ENCODE results near the gene PHACTR3. TPM values are rescaled to one million over a fixed set of nuclear protein-coding genes. Genes with fewer than 3 reads are reported as not detected.

Gene PHACTR3
- total RNA-seq, 2 donors from 2014 or later = 0.86 to 24.2 TPM

DNA sequence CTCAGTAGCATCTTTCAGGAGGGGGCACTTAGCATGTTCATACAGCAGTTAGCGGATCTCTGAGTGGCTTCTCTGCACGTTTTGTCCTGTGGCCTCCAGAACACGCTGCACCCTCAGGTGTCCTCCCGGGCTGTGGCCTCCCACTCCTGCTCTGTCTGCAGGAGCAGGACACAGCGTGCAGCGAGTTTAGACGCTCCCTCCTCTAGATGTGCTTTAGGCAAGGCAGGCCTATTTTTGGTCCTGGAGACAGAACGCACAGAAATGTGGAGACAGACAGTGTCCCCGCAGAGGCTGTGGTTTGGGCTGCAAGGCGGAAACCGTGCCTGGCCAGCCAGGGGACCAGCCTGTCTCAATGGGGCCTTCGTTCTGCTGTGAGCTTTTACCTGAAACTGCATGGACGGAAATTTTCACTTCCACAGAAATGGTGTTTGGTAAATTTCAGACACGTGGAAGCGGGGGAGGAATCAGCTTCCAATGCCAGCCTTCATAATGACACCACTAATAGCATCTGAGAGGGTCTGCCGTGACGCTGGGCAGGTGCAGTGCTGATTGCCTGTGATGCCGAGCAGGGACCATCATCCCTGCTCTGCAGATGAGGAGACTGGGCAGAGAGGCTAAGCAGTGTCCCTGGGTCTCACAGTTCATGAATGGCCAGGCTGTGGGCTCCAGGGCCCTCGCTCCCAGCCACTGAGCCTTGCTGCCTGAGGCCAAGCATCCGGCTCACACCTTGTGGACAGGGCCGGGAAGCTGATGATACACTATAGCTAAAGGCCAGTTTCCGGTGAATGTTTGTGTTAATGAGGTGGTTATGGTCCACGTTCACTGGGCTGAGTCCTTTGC is 208.2 kb downstream of the PHACTR3 start:
- H3K9me3 ChIP-seq = no peaks in the 10 kb centered on the region
- no peaks in the 10 kb centered on the region for H3K27me3 ChIP-seq
- TF ChIP-seq, protein P1, sequence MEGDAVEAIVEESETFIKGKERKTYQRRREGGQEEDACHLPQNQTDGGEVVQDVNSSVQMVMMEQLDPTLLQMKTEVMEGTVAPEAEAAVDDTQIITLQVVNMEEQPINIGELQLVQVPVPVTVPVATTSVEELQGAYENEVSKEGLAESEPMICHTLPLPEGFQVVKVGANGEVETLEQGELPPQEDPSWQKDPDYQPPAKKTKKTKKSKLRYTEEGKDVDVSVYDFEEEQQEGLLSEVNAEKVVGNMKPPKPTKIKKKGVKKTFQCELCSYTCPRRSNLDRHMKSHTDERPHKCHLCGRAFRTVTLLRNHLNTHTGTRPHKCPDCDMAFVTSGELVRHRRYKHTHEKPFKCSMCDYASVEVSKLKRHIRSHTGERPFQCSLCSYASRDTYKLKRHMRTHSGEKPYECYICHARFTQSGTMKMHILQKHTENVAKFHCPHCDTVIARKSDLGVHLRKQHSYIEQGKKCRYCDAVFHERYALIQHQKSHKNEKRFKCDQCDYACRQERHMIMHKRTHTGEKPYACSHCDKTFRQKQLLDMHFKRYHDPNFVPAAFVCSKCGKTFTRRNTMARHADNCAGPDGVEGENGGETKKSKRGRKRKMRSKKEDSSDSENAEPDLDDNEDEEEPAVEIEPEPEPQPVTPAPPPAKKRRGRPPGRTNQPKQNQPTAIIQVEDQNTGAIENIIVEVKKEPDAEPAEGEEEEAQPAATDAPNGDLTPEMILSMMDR (IDR thresholded peaks at IDR 0.05) = no peak
- no peak overlapping the region for H3K4me3 ChIP-seq
- H3K4me1 ChIP-seq = no peaks in the 10 kb centered on the region
- no peaks in the 10 kb centered on the region for H3K36me3 ChIP-seq
- no peak overlapping the region for H3K27ac ChIP-seq
- DNase-seq (ENCODE audit: low spot score) = peak; percentile 16

DNA sequence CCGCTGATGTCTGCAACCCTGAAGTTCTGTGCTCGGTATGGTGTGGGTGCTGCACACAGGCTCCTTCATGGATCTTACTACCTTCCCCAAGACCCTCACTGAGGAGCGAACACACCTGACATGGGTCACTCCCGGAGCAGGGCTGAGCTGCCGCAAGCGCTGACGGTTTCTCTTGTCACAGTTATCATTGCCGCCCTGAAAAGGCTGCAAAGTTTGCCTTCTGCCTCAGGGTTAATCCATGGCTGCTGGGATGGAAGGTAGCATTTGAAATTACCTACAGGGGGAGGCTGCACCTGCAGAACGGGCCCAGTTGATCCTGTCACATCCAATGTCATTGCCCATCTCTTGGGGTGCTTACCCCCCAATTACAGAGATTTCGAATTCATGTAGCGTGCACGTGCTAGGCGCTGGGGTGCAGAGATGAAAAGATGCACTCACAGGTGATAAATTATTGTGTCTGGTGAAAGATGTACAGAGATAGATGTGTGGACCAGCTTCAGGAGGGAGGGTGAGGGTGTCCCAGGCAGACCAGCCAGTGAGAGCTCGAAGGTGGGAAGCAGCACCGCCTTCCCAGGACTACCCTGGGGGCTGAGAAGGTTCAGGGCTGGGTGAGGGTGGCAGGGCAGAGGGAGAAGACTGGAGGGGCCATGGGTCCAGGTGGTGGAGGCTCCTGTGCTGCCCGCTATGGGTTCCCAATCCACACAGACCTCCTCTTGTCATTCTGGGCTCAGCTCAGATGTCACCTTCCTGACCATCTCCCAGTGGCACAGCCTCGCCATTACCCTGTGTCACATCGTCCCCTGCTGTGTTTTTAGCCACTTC is 209.0 kb downstream of the PHACTR3 start:
- Histone ChIP-seq H3K27ac (no peak overlapping the region), H3K4me3 (no peak overlapping the region), H3K27me3 (no peaks in the 10 kb centered on the region), H3K9me3 (no peaks in the 10 kb centered on the region), H3K36me3 (no peaks in the 10 kb centered on the region), H3K4me1 (no peaks in the 10 kb centered on the region)
- TF ChIP-seq, protein P1 (IDR thresholded peaks at IDR 0.05) = no peak
- no peak for DNase-seq (ENCODE audit: low spot score)

DNA sequence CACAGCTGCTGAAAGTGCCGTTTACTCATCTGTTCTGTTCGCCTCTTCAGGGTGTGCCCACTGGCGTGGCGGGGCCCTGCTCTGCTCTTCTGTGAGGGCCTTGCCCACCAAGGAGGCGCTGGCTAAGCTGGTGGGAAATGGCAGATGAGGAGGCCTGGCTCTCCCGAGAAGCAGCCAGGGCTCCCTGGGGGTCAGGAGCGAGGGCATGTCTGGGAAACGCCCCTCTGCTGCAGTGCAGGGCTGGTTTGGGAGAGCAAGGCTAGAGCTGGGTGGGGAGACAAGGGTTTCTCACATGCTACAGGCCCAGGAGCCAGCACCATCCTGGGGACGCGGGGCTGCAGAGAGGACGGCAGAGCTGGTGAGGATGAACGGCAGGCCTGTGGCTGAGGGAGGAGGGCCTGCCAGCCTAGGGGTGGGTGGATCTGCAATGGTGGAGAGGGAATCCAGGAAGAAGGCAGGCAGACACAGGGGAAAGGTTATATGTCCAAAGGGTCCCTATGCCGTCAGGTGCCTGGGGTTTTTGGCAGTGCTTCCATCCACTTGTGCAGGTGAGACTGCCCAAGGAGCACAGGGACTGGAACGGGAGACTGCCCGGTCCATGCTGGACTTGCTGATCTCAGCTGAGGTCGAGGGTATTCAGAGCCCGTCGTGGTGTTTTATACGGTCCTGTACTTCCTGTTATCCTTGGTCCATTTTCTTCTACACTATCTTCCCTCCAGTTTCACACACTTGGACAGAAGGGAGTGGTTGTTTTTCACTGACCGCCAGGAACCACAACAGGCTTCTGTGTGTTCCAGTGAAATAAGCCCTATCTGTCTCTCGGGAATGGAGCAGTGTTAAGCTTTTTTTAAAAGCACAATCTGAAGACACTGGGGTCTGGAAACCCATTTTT is 209.9 kb downstream of the PHACTR3 start:
- Histone ChIP-seq H3K4me1 (no peaks in the 10 kb centered on the region), H3K4me3 (no peak overlapping the region), H3K27me3 (no peaks in the 10 kb centered on the region), H3K27ac (no peak overlapping the region), H3K36me3 (no peaks in the 10 kb centered on the region), H3K9me3 (no peaks in the 10 kb centered on the region)
- peak; percentile 50 for DNase-seq (ENCODE audit: low spot score)
- TF ChIP-seq, protein P1 (IDR thresholded peaks at IDR 0.05) = no peak

DNA sequence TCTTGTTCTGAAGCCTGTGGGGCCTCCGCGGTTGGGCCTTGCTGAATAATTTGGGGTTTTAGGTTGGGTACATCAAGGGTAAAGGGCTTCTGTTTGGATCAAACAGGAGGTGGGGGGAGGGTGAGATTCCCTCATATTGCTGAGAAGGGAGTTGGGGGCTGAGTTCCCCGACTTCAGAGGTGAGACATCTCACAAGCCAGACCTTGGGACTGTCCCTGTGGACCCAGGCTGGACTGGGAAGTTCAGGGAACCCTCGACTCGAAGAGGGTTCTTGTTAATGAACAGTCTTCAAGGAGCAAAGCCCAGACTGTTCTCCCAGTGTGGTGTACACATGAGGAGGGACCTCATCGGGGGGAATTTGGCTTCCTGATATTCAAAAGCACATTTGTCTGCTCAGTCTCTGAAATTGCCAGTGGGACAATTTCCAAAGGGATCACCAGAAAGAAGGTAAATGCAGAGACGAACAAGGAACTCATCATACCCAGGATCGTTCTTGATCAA is 210.6 kb downstream of the PHACTR3 start:
- H3K4me1 ChIP-seq = peaks cover 0 to 4% of the 10 kb centered on the region in 2 donors
- no peaks in the 10 kb centered on the region for H3K27me3 ChIP-seq
- peak; percentile 28 for DNase-seq (ENCODE audit: low spot score)
- H3K4me3 ChIP-seq = no peak overlapping the region
- H3K9me3 ChIP-seq = no peaks in the 10 kb centered on the region
- no peaks in the 10 kb centered on the region for H3K36me3 ChIP-seq
- TF ChIP-seq, protein P1 (IDR thresholded peaks at IDR 0.05) = no peak
- H3K27ac ChIP-seq = no peak overlapping the region

DNA sequence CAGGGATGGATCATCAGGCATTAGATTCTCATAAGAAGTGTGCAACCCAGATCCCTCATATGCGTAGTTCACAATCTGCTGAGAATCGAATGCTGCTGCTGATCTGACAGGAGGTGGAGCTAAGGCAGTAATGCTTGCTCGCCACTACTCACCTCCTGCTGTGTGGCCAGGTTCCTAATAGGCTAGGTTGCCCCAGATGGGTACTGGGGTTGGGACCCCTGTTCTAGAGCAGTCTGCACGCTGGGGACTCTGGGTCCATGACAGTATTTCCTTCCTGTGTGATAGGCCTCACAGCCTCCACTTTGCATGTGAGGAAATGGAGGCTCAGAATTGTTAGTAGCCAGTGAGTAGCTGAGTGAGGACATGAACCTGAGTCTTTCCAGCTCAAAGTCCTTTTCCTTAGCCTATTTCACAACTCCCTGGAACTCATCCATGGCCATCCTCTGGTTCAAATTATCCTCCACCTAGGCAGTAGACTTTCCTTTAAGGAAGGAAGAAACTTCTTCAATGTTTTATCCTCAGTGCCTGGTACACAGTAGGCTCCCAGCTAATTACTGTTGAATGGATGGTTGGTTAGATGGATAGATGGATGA is 211.9 kb downstream of the PHACTR3 start:
- no peak overlapping the region for H3K4me3 ChIP-seq
- no peak for DNase-seq (ENCODE audit: low spot score)
- TF ChIP-seq, protein P1 (IDR thresholded peaks at IDR 0.05) = no peak

More for the DNA sequence above, 211.9 kb downstream of the PHACTR3 start:
- H3K9me3 ChIP-seq = no peaks in the 10 kb centered on the region
- H3K27ac ChIP-seq = no peak overlapping the region
- peaks cover 0 to 17% of the 10 kb centered on the region in 2 donors for H3K4me1 ChIP-seq
- no peaks in the 10 kb centered on the region for H3K27me3 ChIP-seq
- no peaks in the 10 kb centered on the region for H3K36me3 ChIP-seq

All from right atrium auricular region (tissue), 2 donors.